Measurements from ENCODE around the gene COA6.

DNA sequence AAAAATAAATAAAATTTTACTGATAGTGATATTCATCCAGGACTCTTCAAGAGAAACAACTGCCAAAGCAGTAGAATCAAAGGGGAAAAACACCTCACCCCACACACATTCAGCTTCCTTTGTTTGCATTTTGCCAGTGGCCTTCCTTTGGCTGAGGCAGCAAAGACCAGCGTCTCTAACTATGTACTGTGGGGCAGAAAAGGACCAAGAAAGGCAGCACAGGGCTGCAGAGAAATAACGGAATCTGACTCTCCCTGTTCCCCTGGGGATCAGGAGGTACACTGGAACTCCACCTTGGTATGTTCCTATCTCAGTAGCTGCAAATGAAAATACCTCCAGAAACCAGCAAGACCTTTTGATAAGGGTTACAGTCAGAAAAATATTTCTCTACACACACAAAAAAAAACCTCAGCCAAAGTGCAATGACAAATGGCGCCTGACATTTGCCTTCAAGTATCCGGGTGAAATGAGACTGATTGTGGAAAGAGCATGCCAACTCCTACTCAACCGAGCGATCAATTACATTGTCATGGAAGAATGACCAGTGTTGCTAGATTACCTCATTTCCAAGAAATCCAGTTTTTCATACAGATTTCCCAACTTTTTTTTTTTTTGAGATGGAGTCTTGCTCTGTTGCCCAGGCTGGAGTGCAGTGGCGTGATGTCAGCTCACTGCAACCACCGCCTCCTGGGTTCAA lies 54.8 kb downstream of the COA6 start:
- TF ChIP-seq POLR2A (IDR thresholded peaks at IDR 0.05) = no peak
- TF ChIP-seq, protein P1, sequence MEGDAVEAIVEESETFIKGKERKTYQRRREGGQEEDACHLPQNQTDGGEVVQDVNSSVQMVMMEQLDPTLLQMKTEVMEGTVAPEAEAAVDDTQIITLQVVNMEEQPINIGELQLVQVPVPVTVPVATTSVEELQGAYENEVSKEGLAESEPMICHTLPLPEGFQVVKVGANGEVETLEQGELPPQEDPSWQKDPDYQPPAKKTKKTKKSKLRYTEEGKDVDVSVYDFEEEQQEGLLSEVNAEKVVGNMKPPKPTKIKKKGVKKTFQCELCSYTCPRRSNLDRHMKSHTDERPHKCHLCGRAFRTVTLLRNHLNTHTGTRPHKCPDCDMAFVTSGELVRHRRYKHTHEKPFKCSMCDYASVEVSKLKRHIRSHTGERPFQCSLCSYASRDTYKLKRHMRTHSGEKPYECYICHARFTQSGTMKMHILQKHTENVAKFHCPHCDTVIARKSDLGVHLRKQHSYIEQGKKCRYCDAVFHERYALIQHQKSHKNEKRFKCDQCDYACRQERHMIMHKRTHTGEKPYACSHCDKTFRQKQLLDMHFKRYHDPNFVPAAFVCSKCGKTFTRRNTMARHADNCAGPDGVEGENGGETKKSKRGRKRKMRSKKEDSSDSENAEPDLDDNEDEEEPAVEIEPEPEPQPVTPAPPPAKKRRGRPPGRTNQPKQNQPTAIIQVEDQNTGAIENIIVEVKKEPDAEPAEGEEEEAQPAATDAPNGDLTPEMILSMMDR (IDR thresholded peaks at IDR 0.05) = no peak

Measured in suprapubic skin (tissue), 3 donors.